ENCODE measurements around the gene DHCR24. TPM values are rescaled to one million over a fixed set of nuclear protein-coding genes. Genes with fewer than 3 reads are reported as not detected.

DHCR24 gene
- total and polyA plus RNA-seq, 2 experiments from 2014 or later = 124 to 453 TPM

- TF ChIP-seq JUNB (IDR thresholded peaks at IDR 0.05; ENCODE audit: unreplicated experiment) (no peak), ZNF331 (CRISPR knock-in tag; IDR thresholded peaks at IDR 0.05; ENCODE audit: low read depth) (no peak), STAT1 (IDR thresholded peaks at IDR 0.05; ENCODE audit: unreplicated experiment) (no peak), POLR2AphosphoS5 (IDR thresholded peaks at IDR 0.05; ENCODE audit: low read depth) (no peak), ZNF114 (CRISPR knock-in tag; IDR thresholded peaks at IDR 0.05) (no peak), EZH2phosphoT487 (IDR thresholded peaks at IDR 0.05; ENCODE audit: unreplicated experiment) (no peak), EZH2 (IDR thresholded peaks at IDR 0.05; ENCODE audit: low read depth, unreplicated experiment) (no peak), REST (IDR thresholded peaks at IDR 0.05; ENCODE audit: unreplicated experiment) (no peak)
- TF ChIP-seq, protein P1, sequence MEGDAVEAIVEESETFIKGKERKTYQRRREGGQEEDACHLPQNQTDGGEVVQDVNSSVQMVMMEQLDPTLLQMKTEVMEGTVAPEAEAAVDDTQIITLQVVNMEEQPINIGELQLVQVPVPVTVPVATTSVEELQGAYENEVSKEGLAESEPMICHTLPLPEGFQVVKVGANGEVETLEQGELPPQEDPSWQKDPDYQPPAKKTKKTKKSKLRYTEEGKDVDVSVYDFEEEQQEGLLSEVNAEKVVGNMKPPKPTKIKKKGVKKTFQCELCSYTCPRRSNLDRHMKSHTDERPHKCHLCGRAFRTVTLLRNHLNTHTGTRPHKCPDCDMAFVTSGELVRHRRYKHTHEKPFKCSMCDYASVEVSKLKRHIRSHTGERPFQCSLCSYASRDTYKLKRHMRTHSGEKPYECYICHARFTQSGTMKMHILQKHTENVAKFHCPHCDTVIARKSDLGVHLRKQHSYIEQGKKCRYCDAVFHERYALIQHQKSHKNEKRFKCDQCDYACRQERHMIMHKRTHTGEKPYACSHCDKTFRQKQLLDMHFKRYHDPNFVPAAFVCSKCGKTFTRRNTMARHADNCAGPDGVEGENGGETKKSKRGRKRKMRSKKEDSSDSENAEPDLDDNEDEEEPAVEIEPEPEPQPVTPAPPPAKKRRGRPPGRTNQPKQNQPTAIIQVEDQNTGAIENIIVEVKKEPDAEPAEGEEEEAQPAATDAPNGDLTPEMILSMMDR (conservative IDR thresholded peaks at IDR 0.05; ENCODE audit: low read depth in 2 of 2) = no peak
- TF ChIP-seq, protein P2, sequence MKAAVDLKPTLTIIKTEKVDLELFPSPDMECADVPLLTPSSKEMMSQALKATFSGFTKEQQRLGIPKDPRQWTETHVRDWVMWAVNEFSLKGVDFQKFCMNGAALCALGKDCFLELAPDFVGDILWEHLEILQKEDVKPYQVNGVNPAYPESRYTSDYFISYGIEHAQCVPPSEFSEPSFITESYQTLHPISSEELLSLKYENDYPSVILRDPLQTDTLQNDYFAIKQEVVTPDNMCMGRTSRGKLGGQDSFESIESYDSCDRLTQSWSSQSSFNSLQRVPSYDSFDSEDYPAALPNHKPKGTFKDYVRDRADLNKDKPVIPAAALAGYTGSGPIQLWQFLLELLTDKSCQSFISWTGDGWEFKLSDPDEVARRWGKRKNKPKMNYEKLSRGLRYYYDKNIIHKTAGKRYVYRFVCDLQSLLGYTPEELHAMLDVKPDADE (IDR thresholded peaks at IDR 0.05) = no peak
Measured at GRCh38 chr1:54922921-54923421, 36.0 kb upstream of the DHCR24 start (continued).

DNA sequence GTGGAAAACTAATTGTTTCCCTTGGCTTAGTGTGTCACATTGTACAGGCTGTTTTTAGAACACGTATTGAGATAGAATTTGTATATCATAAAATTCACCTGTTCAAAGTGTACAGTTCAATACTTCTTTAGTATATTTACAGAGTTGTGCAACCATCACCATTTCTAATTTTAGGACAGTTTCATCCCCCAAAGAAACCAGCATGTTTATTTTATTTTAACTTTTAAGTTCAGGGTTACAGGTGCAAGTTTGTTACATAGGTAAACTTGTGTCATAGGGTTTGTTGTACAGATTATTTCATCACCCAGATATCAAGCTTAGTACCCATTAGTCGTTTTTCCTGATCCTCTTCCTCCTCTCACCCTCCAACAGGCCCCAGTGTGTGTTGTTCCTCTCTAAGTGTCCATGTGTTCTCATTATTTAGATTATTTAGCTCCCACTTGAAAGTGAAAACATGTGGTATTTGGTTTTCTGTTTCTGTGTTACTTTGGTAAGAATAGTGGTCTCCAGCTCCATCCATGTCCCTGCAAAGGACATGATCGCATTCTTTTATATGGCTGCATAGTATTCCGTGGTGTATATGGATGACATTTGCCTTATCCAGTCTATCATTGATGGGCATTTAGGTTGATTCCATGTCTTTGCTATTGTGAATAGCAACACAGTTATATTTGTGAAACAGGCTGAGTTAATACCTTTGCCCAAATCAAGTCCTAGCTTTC, 35.2 kb upstream of the DHCR24 start:
- Histone ChIP-seq H3K27ac (ENCODE audit: low read depth) (no peak overlapping the region), H3K36me3 (ENCODE audit: insufficient read depth) (no peaks in the 10 kb centered on the region), H2AFZ (no peak overlapping the region), H4K20me1 (replicated peaks; ENCODE audit: insufficient read depth) (no peaks in the 10 kb centered on the region), H3K27me3 (ENCODE audit: insufficient read depth) (no peaks in the 10 kb centered on the region), H3F3A (replicated peaks; ENCODE audit: low read depth) (no peaks in the 10 kb centered on the region), H3K9me2 (ENCODE audit: insufficient read depth) (no peaks in the 10 kb centered on the region), H3K4me2 (no peak overlapping the region), H3K4me1 (ENCODE audit: insufficient read depth) (0 out of 2 replicates have a peak, but pooled peaks cover 5% of the 10 kb centered on the region), H3K4me3 (no peak overlapping the region), H3K79me2 (replicated peaks; ENCODE audit: insufficient read depth) (no peaks in the 10 kb centered on the region)
- Mint-ChIP-seq H3K27me3 (ENCODE audit: insufficient read depth, low read depth, poor library complexity) (peaks cover 5% of the 10 kb centered on the region), H3K36me3 (ENCODE audit: low read depth) (peaks cover 8% of the 10 kb centered on the region), H3K4me3 (no peak overlapping the region), H3K27ac (no peak overlapping the region), H3K9me3 (peaks cover 9% of the 10 kb centered on the region), H3K4me1 (peaks cover 18% of the 10 kb centered on the region)
- ATAC-seq = no peak
- no peak for DNase-seq (ENCODE audit: low spot score)
- TF ChIP-seq, protein P3, sequence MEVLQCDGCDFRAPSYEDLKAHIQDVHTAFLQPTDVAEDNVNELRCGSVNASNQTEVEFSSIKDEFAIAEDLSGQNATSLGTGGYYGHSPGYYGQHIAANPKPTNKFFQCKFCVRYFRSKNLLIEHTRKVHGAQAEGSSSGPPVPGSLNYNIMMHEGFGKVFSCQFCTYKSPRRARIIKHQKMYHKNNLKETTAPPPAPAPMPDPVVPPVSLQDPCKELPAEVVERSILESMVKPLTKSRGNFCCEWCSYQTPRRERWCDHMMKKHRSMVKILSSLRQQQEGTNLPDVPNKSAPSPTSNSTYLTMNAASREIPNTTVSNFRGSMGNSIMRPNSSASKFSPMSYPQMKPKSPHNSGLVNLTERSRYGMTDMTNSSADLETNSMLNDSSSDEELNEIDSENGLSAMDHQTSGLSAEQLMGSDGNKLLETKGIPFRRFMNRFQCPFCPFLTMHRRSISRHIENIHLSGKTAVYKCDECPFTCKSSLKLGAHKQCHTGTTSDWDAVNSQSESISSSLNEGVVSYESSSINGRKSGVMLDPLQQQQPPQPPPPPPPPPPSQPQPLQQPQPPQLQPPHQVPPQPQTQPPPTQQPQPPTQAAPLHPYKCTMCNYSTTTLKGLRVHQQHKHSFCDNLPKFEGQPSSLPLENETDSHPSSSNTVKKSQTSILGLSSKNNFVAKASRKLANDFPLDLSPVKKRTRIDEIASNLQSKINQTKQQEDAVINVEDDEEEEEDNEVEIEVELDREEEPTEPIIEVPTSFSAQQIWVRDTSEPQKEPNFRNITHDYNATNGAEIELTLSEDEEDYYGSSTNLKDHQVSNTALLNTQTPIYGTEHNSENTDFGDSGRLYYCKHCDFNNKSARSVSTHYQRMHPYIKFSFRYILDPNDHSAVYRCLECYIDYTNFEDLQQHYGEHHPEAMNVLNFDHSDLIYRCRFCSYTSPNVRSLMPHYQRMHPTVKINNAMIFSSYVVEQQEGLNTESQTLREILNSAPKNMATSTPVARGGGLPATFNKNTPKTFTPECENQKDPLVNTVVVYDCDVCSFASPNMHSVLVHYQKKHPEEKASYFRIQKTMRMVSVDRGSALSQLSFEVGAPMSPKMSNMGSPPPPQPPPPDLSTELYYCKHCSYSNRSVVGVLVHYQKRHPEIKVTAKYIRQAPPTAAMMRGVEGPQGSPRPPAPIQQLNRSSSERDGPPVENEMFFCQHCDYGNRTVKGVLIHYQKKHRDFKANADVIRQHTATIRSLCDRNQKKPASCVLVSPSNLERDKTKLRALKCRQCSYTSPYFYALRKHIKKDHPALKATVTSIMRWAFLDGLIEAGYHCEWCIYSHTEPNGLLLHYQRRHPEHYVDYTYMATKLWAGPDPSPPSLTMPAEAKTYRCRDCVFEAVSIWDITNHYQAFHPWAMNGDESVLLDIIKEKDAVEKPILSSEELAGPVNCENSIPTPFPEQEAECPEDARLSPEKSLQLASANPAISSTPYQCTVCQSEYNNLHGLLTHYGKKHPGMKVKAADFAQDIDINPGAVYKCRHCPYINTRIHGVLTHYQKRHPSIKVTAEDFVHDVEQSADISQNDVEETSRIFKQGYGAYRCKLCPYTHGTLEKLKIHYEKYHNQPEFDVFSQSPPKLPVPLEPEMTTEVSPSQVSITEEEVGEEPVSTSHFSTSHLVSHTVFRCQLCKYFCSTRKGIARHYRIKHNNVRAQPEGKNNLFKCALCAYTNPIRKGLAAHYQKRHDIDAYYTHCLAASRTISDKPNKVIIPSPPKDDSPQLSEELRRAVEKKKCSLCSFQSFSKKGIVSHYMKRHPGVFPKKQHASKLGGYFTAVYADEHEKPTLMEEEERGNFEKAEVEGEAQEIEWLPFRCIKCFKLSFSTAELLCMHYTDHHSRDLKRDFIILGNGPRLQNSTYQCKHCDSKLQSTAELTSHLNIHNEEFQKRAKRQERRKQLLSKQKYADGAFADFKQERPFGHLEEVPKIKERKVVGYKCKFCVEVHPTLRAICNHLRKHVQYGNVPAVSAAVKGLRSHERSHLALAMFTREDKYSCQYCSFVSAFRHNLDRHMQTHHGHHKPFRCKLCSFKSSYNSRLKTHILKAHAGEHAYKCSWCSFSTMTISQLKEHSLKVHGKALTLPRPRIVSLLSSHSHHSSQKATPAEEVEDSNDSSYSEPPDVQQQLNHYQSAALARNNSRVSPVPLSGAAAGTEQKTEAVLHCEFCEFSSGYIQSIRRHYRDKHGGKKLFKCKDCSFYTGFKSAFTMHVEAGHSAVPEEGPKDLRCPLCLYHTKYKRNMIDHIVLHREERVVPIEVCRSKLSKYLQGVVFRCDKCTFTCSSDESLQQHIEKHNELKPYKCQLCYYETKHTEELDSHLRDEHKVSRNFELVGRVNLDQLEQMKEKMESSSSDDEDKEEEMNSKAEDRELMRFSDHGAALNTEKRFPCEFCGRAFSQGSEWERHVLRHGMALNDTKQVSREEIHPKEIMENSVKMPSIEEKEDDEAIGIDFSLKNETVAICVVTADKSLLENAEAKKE (CRISPR knock-in tag; IDR thresholded peaks at IDR 0.05) = no peak
- TF ChIP-seq EZH2 (IDR thresholded peaks at IDR 0.05; ENCODE audit: low read depth, unreplicated experiment) = no peak
- no peak for TF ChIP-seq ZNF114 (CRISPR knock-in tag; IDR thresholded peaks at IDR 0.05)
- no peak for TF ChIP-seq NANOG (IDR thresholded peaks at IDR 0.05; ENCODE audit: borderline replicate concordance)
- no peak for TF ChIP-seq POLR2AphosphoS5 (IDR thresholded peaks at IDR 0.05; ENCODE audit: low read depth)
